ENCODE results near the gene CHODL.

The CHODL gene

GRCh38 chr21:18294100-18294499 is 49.5 kb downstream of the CHODL start:
- no peak for DNase-seq

GRCh38 chr21:18298228-18298627 is 53.6 kb downstream of the CHODL start:
- DNase-seq, result no peak
